ENCODE measurements around the gene CEP131.
"Not testable (repeated sequence)": the region's sequence is repeated elsewhere in the genome, so short reads cannot be mapped to it uniquely, and the experiment has no call there.

The CEP131 gene

GRCh38 chr17:81162491-81162890 lies 60.3 kb downstream of the CEP131 start:
- FAIRE-seq = no peak

- no peak for FAIRE-seq
Measured at GRCh38 chr17:81161972-81162371, 60.8 kb downstream of the CEP131 start.

- no peak for FAIRE-seq
Measured at GRCh38 chr17:81161536-81161935, 61.2 kb downstream of the CEP131 start.

GRCh38 chr17:81160747-81161453 lies 61.9 kb downstream of the CEP131 start:
- no peak for FAIRE-seq

- no peak for FAIRE-seq
Measured at GRCh38 chr17:81160306-81160705, 62.5 kb downstream of the CEP131 start.

- no peak for FAIRE-seq
Measured at GRCh38 chr17:81159611-81160265, 63.0 kb downstream of the CEP131 start.

- FAIRE-seq = no peak
Measured at GRCh38 chr17:81158688-81159590, 63.8 kb downstream of the CEP131 start.

- FAIRE-seq = no peak
Measured at GRCh38 chr17:81157848-81158687, 64.7 kb downstream of the CEP131 start.

GRCh38 chr17:81156866-81157805 lies 65.6 kb downstream of the CEP131 start:
- no peak for FAIRE-seq

- FAIRE-seq = no peak
Measured at GRCh38 chr17:81154961-81155360, 67.8 kb downstream of the CEP131 start.

GRCh38 chr17:81154016-81154415 lies 68.7 kb downstream of the CEP131 start:
- FAIRE-seq = not testable (repeated sequence)

- FAIRE-seq = no peak
Measured at GRCh38 chr17:81153340-81153803, 69.4 kb downstream of the CEP131 start.

- no peak for FAIRE-seq
Measured at GRCh38 chr17:81152288-81152828, 70.4 kb downstream of the CEP131 start.

- no peak for FAIRE-seq
Measured at GRCh38 chr17:81151278-81151677, 71.5 kb downstream of the CEP131 start.

GRCh38 chr17:81150377-81151077 lies 72.2 kb downstream of the CEP131 start:
- no peak for FAIRE-seq

GRCh38 chr17:81148986-81149533 lies 73.7 kb downstream of the CEP131 start:
- no peak for FAIRE-seq

- no peak for FAIRE-seq
Measured at GRCh38 chr17:81148571-81148970, 74.2 kb downstream of the CEP131 start.

GRCh38 chr17:81147701-81148100 lies 75.1 kb downstream of the CEP131 start:
- no peak for FAIRE-seq

- FAIRE-seq = not testable (repeated sequence)
Measured at GRCh38 chr17:81146208-81146607, 76.6 kb downstream of the CEP131 start.

- no peak for FAIRE-seq
Measured at GRCh38 chr17:81144423-81144781, 78.4 kb downstream of the CEP131 start.

Measured in G401.6 (cell line).